PC-9 (cell line): ENCODE results near the gene ARFGEF3.

Experiments
- EZH2 ChIP-seq: fragments of 200-600 bp; sonication (generic); IDR thresholded peaks from 2 replicates; pipeline ENCODE4 v1.8.0; 2017; ENCODE audit warnings: antibody characterized with exemption, low read depth
- TF ChIP-seq, protein P1 (sequence below): fragments of 200-600 bp; sonication (generic); conservative IDR thresholded peaks from 2 replicates; pipeline ENCODE4 v1.6.1; 2017; ENCODE audit warnings: mixed run types, antibody characterized with exemption, mild to moderate bottlenecking, moderate library complexity

DNA sequence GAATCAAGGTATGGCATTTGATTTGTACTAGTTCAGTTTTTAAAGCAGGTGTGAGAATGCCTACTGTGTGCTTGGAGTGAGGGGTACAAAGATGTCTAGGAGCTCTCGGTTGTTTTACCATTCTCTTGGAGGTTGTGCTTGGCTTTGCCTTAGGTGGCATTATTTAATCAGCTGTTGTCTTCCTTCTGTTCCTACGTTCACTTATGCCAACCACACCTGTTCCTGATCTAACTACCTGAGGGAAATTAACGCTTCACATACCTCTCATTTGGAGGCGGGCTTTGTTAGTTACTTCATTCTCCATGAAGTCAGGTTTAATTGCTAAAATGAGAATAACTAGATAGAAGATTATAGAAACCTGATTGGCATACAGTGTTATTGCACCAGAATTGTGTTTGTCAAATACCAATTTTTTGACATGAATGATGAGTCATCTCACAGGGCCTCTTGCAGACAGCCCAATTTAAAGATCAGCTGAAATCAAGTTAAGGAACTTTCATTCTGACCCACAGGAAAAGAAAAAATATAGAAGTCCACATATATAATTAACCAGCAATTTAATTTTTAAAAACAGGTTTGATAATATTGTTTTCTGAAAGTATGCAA, 81.4 kb downstream of the ARFGEF3 start:
- TF ChIP-seq, protein P1, sequence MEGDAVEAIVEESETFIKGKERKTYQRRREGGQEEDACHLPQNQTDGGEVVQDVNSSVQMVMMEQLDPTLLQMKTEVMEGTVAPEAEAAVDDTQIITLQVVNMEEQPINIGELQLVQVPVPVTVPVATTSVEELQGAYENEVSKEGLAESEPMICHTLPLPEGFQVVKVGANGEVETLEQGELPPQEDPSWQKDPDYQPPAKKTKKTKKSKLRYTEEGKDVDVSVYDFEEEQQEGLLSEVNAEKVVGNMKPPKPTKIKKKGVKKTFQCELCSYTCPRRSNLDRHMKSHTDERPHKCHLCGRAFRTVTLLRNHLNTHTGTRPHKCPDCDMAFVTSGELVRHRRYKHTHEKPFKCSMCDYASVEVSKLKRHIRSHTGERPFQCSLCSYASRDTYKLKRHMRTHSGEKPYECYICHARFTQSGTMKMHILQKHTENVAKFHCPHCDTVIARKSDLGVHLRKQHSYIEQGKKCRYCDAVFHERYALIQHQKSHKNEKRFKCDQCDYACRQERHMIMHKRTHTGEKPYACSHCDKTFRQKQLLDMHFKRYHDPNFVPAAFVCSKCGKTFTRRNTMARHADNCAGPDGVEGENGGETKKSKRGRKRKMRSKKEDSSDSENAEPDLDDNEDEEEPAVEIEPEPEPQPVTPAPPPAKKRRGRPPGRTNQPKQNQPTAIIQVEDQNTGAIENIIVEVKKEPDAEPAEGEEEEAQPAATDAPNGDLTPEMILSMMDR = no peak
- no peak for TF ChIP-seq EZH2
